K562 (cell line): ENCODE measurements around the gene TINAG. TPM values are rescaled to one million over a fixed set of nuclear protein-coding genes. Genes with fewer than 3 reads are reported as not detected.

Experiments used
- ATAC-seq: fragments of 200-7000 bp; cut with Tn5 transposase; 3 replicates; pipeline ENCODE4 v1.9.1; 2020; ENCODE audit warnings: moderate library complexity
- BruUV-seq: library from RNA; stranded (reverse); fragments of 400-500 nt; replicated peaks from 2 replicates; lab custom pipeline; 2021; lab: Mats Ljungman, UMichigan
- CTCF ChIA-PET: fragments of 300-600 bp; formaldehyde crosslinking; extraction: SDS; loops from one replicate; lab custom pipeline; 2021; ENCODE audit warnings: low intra/inter-chr PET ratio; lab: Yijun Ruan, JAX
- POLR2A ChIA-PET: fragments of 300-600, 350-650 bp; sonication (Branson Sonifier 250); formaldehyde crosslinking; extraction: SDS; loops from one replicate; lab custom pipeline; 2021; ENCODE audit warnings: antibody characterized with exemption, inconsistent platforms; lab: Yijun Ruan, JAX
- DNase-seq, 4 experiments: peaks; one replicate each; pipeline versions ENCODE4 v3.0.0 to v3.0.0-alpha.2; 2011 to 2018; ENCODE audit warnings: low spot score in 3 of 4, mixed read lengths in 3 of 4; ENCODE audit errors: extremely low read depth in 1 of 4
- FAIRE-seq: peaks from 2 replicates; lab custom pipeline; 2011; peaks lifted over from hg19 to GRCh38; lab: Jason Lieb, UNC
- H2AFZ ChIP-seq: 2 replicates; pipeline ENCODE4 v1.6.0; 2011; ENCODE audit warnings: low read depth, low read length, control low read depth, inconsistent platforms
- H3K27ac ChIP-seq: fragments of 200-600 bp; 3 replicates; pipeline ENCODE4 v1.8.0; 2011; ENCODE audit warnings: low read depth, mild to moderate bottlenecking, control low read depth, inconsistent platforms, low read length, moderate library complexity, mixed read lengths; ENCODE audit errors: extremely low read depth
- H3K27me3 ChIP-seq, 2 experiments: fragments of 300-600 bp in 1 of 2; 2 replicates in 1 of 2; 3 replicates in 1 of 2; pipeline versions ENCODE4 v1.6.0 to v1.8.0; 2011; ENCODE audit warnings: inconsistent platforms in 2 of 2, low read length in 2 of 2, mild to moderate bottlenecking in 1 of 2, mixed read lengths in 1 of 2, moderate library complexity in 1 of 2; ENCODE audit not compliant: control insufficient read depth in 2 of 2, insufficient read depth in 2 of 2
- H3K36me3 ChIP-seq: fragments of 300-600 bp; 3 replicates; pipeline ENCODE4 v1.8.0; 2011; ENCODE audit warnings: mild to moderate bottlenecking, low read length, inconsistent platforms; ENCODE audit not compliant: control insufficient read depth, insufficient read depth
- H3K4me1 ChIP-seq, 2 experiments: fragments of 200-600 bp in 1 of 2; replicated peaks in 1 of 2; 2 replicates in 1 of 2; 3 replicates in 1 of 2; pipeline versions ENCODE4 v1.5.1 to v1.8.0; 2011; ENCODE audit warnings: inconsistent platforms in 2 of 2, low read length in 2 of 2, mild to moderate bottlenecking in 1 of 2, mixed read lengths in 1 of 2, moderate library complexity in 1 of 2; ENCODE audit not compliant: control insufficient read depth in 2 of 2, insufficient read depth in 2 of 2
- H3K4me2 ChIP-seq: 2 replicates; pipeline ENCODE4 v1.6.1; 2011; ENCODE audit warnings: low read length, control low read depth, inconsistent platforms, mixed read lengths; ENCODE audit not compliant: insufficient read depth
- H3K4me3 ChIP-seq: fragments of 200-600 bp; sonication (generic), shearing (Covaris generic); 2 replicates; pipeline ENCODE4 v1.5.1; 2016; ENCODE audit warnings: control low read depth, inconsistent platforms
- H3K79me2 ChIP-seq: fragments of 200-600 bp; 3 replicates; pipeline ENCODE4 v1.8.0; 2011; ENCODE audit warnings: low read length, inconsistent platforms; ENCODE audit not compliant: control insufficient read depth, insufficient read depth
- H3K9ac ChIP-seq, 2 experiments: 2 replicates each; pipeline versions ENCODE4 v1.6.0 to v1.6.1; 2011; ENCODE audit warnings: low read depth in 2 of 2, low read length in 2 of 2, control low read depth in 1 of 2, inconsistent platforms in 1 of 2, mild to moderate bottlenecking in 1 of 2, mixed read lengths in 1 of 2; ENCODE audit not compliant: insufficient read depth in 1 of 2
- H3K9me1 ChIP-seq: one replicate; pipeline ENCODE4 v1.6.0; 2011; ENCODE audit warnings: inconsistent platforms, mild to moderate bottlenecking, low read length, moderate library complexity; ENCODE audit not compliant: control insufficient read depth, insufficient read depth
- H3K9me3 ChIP-seq: replicated peaks from 2 replicates; pipeline ENCODE4 v1.5.1; 2011; ENCODE audit warnings: low read depth, low read length, inconsistent platforms; ENCODE audit not compliant: control insufficient read depth, insufficient read depth
- H4K20me1 ChIP-seq: replicated peaks from 2 replicates; pipeline ENCODE4 v1.6.1; 2011; ENCODE audit warnings: low read length, inconsistent platforms, mixed read lengths; ENCODE audit not compliant: control insufficient read depth, insufficient read depth
- CEBPB ChIP-seq: fragments of 450-650 bp; IDR thresholded peaks from 2 replicates; pipeline ENCODE4 v1.6.1; 2016; ENCODE audit warnings: missing genetic modification characterization, missing compliant biosample characterization
- MEIS2 ChIP-seq: fragments of 450-650 bp; IDR thresholded peaks from 2 replicates; pipeline ENCODE4 v1.6.1; 2014; ENCODE audit warnings: mild to moderate bottlenecking; ENCODE audit not compliant: partially characterized antibody
- MITF ChIP-seq: IDR thresholded peaks from 2 replicates; pipeline ENCODE4 v1.6.1; 2014; ENCODE audit warnings: antibody characterized with exemption
- NCOR1 ChIP-seq: fragments of 450-650 bp; IDR thresholded peaks from 2 replicates; pipeline ENCODE4 v1.6.1; 2016; ENCODE audit warnings: mild to moderate bottlenecking, moderate library complexity
- SOX6 ChIP-seq: fragments of 450-650 bp; IDR thresholded peaks from 2 replicates; pipeline ENCODE4 v1.6.1; 2014; ENCODE audit warnings: mild to moderate bottlenecking
- TAF1 ChIP-seq: IDR thresholded peaks from 2 replicates; pipeline ENCODE4 v1.6.1; 2011; ENCODE audit warnings: mild to moderate bottlenecking, low read length, moderate library complexity; ENCODE audit not compliant: insufficient read depth, control insufficient read depth, severe bottlenecking; ENCODE audit errors: extremely low read depth
- TAL1 ChIP-seq: fragments of 450-650 bp; IDR thresholded peaks from 2 replicates; pipeline ENCODE4 v1.6.1; 2016; ENCODE audit warnings: mild to moderate bottlenecking
- TEAD1 ChIP-seq, 2 experiments: fragments of 450-650 bp in 1 of 2; sonication (generic) in 1 of 2; formaldehyde crosslinking; IDR thresholded peaks; 2 replicates each; pipeline versions ENCODE4 v1.4.0 to v1.8.0; 2020 to 2022; ENCODE audit warnings: mild to moderate bottlenecking in 2 of 2, missing genetic modification reagents in 1 of 2
- ZHX1 ChIP-seq: fragments of 150-350 bp; conservative IDR thresholded peaks from 2 replicates; pipeline ENCODE4 v1.6.1; 2014; ENCODE audit warnings: low read length
- ZNF134 ChIP-seq: fragments of 250-450 bp; sonication (Bioruptor Pico); conservative IDR thresholded peaks from 2 replicates; pipeline ENCODE4 v1.4.0; 2020
- ZNF583 ChIP-seq: fragments of 250-450 bp; sonication (Bioruptor Pico); IDR thresholded peaks from 2 replicates; pipeline ENCODE4 v1.4.0; 2020
- WGBS: fragments of 100-300 bp; shearing (Covaris generic); methylation state at CpG from one replicate; pipeline ENCODE4 v1.1.6; 2016; ENCODE audit warnings: low coverage, mixed read lengths; ENCODE audit not compliant: insufficient coverage; ENCODE audit errors: missing lambda C conversion rate; 5-methylcytosine and 5-hydroxymethylcytosine counted together
- in situ Hi-C: fragments of 300-500 bp; cut with MboI; formaldehyde crosslinking; loops from 4 replicates; pipeline ENCODE4 v1.15.0; 2018; ENCODE audit warnings: inconsistent platforms, mixed read lengths
- intact Hi-C: fragments of 100-400 bp; cut with micrococcal nuclease; formaldehyde crosslinking; loops from 2 replicates; pipeline ENCODE4 v1.14.2; 2022
- polyA plus RNA-seq, 8 experiments: library from polyadenylated mRNA; depleted of rRNA in 4 of 8; stranded (reverse) in 5 of 8; unstranded in 3 of 8; fragments of >200 nt; fragmentation: Nextera tagmentation in 2 of 8; fragmentation: Illumina TruSeq in 1 of 8; extraction: Ambion mirVana in 2 of 8; extraction: Trizol in 1 of 8; gene quantifications; 2 replicates each; pipeline versions ENCODE4 v1.2.1 to v1.2.3, GENCODE V29; 2011 to 2014; ENCODE audit warnings: inconsistent platforms in 1 of 8, missing spikeins in 1 of 8
- total RNA-seq, 7 experiments: library from RNA; depleted of rRNA in 6 of 7; stranded (reverse); fragments of >200 nt in 6 of 7; fragmentation: Illumina TruSeq in 2 of 7; extraction: Trizol in 2 of 7; gene quantifications; 2 replicates each; pipeline versions ENCODE4 v1.2.1 to v1.2.3, GENCODE V29; 2011 to 2021; ENCODE audit warnings: low replicate concordance in 1 of 7
- TF ChIP-seq, protein P1 (sequence below): sonication (generic); formaldehyde crosslinking; IDR thresholded peaks from 2 replicates; pipeline ENCODE4 v1.4.0; 2020; ENCODE audit warnings: mild to moderate bottlenecking, missing genetic modification reagents
- TF ChIP-seq, protein P2 (sequence below): fragments of 250-450 bp; sonication (Bioruptor Pico); IDR thresholded peaks from 2 replicates; pipeline ENCODE4 v1.8.0; 2021; ENCODE audit warnings: moderate library complexity, mild to moderate bottlenecking, inconsistent platforms
- TF ChIP-seq, protein P3 (sequence below), 2 experiments: fragments of 450-650 bp; conservative IDR thresholded peaks; 2 replicates each; pipeline ENCODE4 v1.6.1; 2017; ENCODE audit warnings: mild to moderate bottlenecking in 2 of 2, moderate library complexity in 2 of 2

Gene TINAG
- total and polyA plus RNA-seq, 9 of the 15 experiments (the other 6 are each of a cell fraction or from before 2014, with no cell fraction given): not detected

- Histone ChIP-seq H3K4me3 (no peak overlapping the region), H3K36me3 (no peaks in the 10 kb centered on the region), H3K4me1 (no peaks in the 10 kb centered on the region), H3K4me2 (no peak overlapping the region), H3K79me2 (no peaks in the 10 kb centered on the region), H3K27me3 (no peaks in the 10 kb centered on the region), H2AFZ (no peak overlapping the region), H3K9me3 (no peaks in the 10 kb centered on the region; the same call in 1 of the 2 replicates), H3K9me1 (no peaks in the 10 kb centered on the region), H3K9ac (no peak overlapping the region), H3K27ac (no peak overlapping the region), H4K20me1 (no peaks in the 10 kb centered on the region)
- DNase-seq (no peak), FAIRE-seq (no peak), ATAC-seq (no peak)
- intact Hi-C loops (no loop called here), in situ Hi-C loops (no loop called here)
- WGBS: 0% methylated on average over 5 of the region's 5 CpGs
- no TSS peak for BruUV-seq
- CTCF ChIA-PET: no interaction called here
- POLR2A ChIA-PET: no interaction called here
- TF ChIP-seq CEBPB (tag) (no peak), ZNF134 (no peak), MEIS2 (no peak), NCOR1 (no peak), SOX6 (no peak), ZNF583 (CRISPR knock-in tag) (no peak), MITF (no peak), TAF1 (no peak), ZHX1 (no peak), TAL1 (no peak), TEAD1 (CRISPR knock-in tag; IDR thresholded peaks at IDR 0.05) (no peak)
- TF ChIP-seq, protein P1, sequence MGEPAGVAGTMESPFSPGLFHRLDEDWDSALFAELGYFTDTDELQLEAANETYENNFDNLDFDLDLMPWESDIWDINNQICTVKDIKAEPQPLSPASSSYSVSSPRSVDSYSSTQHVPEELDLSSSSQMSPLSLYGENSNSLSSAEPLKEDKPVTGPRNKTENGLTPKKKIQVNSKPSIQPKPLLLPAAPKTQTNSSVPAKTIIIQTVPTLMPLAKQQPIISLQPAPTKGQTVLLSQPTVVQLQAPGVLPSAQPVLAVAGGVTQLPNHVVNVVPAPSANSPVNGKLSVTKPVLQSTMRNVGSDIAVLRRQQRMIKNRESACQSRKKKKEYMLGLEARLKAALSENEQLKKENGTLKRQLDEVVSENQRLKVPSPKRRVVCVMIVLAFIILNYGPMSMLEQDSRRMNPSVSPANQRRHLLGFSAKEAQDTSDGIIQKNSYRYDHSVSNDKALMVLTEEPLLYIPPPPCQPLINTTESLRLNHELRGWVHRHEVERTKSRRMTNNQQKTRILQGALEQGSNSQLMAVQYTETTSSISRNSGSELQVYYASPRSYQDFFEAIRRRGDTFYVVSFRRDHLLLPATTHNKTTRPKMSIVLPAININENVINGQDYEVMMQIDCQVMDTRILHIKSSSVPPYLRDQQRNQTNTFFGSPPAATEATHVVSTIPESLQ (CRISPR knock-in tag): no peak
- TF ChIP-seq, protein P2, sequence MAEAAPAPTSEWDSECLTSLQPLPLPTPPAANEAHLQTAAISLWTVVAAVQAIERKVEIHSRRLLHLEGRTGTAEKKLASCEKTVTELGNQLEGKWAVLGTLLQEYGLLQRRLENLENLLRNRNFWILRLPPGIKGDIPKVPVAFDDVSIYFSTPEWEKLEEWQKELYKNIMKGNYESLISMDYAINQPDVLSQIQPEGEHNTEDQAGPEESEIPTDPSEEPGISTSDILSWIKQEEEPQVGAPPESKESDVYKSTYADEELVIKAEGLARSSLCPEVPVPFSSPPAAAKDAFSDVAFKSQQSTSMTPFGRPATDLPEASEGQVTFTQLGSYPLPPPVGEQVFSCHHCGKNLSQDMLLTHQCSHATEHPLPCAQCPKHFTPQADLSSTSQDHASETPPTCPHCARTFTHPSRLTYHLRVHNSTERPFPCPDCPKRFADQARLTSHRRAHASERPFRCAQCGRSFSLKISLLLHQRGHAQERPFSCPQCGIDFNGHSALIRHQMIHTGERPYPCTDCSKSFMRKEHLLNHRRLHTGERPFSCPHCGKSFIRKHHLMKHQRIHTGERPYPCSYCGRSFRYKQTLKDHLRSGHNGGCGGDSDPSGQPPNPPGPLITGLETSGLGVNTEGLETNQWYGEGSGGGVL (CRISPR knock-in tag): no peak
- TF ChIP-seq, protein P3, sequence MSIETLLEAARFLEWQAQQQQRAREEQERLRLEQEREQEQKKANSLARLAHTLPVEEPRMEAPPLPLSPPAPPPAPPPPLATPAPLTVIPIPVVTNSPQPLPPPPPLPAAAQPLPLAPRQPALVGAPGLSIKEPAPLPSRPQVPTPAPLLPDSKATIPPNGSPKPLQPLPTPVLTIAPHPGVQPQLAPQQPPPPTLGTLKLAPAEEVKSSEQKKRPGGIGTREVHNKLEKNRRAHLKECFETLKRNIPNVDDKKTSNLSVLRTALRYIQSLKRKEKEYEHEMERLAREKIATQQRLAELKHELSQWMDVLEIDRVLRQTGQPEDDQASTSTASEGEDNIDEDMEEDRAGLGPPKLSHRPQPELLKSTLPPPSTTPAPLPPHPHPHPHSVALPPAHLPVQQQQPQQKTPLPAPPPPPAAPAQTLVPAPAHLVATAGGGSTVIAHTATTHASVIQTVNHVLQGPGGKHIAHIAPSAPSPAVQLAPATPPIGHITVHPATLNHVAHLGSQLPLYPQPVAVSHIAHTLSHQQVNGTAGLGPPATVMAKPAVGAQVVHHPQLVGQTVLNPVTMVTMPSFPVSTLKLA (conservative IDR thresholded peaks at IDR 0.05): no peak
These were observed 78.1 kb downstream of the TINAG start for GRCh38 chr6:54386295-54386694.
